ENCODE data around the gene SIGLEC5. TPM values are rescaled to one million over a fixed set of nuclear protein-coding genes. Genes with fewer than 3 reads are reported as not detected.
A peak's percentile ranks its signal among the peaks of the same experiment; 100 is the strongest.

The SIGLEC5 gene
- total and polyA plus RNA-seq, 2 of the 4 experiments (the other 2 are of a cell fraction): not detected

DNA sequence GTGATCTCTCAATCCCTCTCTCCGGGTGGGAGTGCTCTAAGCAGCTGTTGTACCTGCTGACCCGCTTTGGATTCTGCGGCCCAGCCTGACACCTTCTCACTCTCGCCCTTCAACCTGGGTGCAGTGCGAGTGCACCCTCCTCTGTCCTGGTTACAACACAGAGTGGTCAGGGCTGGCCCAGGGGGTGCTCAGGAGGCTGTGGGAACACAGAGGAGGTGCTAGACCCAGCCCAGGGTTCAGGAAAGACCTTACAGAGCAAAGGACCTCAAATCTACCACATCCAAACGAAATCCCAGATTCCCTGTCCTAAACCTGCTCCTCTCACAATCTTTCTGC, 35.5 kb downstream of the SIGLEC5 start:
- Histone ChIP-seq H2BK120ac (ENCODE audit: low read depth, low read length) (no peak overlapping the region), H4K20me1 (ENCODE audit: insufficient read depth, low read length) (no peaks in the 10 kb centered on the region), H3K4me2 (ENCODE audit: low read depth, low read length) (peak overlapping the region; percentile 83), H4K5ac (ENCODE audit: low read depth, low read length) (peak overlapping the region; percentile 87), H3K9ac (ENCODE audit: low read depth, low read length) (peak overlapping the region; percentile 59), H3K79me1 (ENCODE audit: low read depth in 1 of 2, low read length in 2 of 2) (peaks cover 0 to 4% of the 10 kb centered on the region in 2 experiments; a peak in 1 of 4 replicates), H3K4ac (ENCODE audit: low read depth, low read length) (peak overlapping the region; percentile 46; the same call in 1 of the 2 replicates), H2BK20ac (ENCODE audit: low read depth, low read length) (no peak overlapping the region), H4K91ac (ENCODE audit: insufficient read depth, low read depth, low read length) (0 out of 2 replicates have a peak overlapping the region, but pooled peaks have one; percentile 35), H3K27me3 (ENCODE audit: control insufficient read depth, insufficient read depth, low read length) (no peaks in the 10 kb centered on the region), H2BK15ac (ENCODE audit: low read depth, low read length) (no peak overlapping the region), H3K18ac (ENCODE audit: low read depth, low read length) (no peak overlapping the region), H3K4me3 (ENCODE audit: insufficient read depth, low read depth, low read length) (peak overlapping the region; percentile 66), H2BK5ac (ENCODE audit: low read depth, low read length, poor library complexity, severe bottlenecking) (no peak overlapping the region), H4K8ac (ENCODE audit: low read depth in 2 of 2, low read length in 2 of 2) (peak overlapping the region; percentile 78 to 89; a peak in 3 of 4 replicates), H3K23ac (ENCODE audit: low read depth, low read length) (0 out of 2 replicates have a peak overlapping the region, but pooled peaks have one; percentile 12), H2AK9ac (replicated peaks; ENCODE audit: low read depth, low read length, poor library complexity) (peak overlapping the region; percentile 84), H3K4me1 (ENCODE audit: control insufficient read depth, insufficient read depth, low read length) (peaks cover 3% of the 10 kb centered on the region; the same call in 1 of the 2 replicates), H2AK5ac (ENCODE audit: low read depth, low read length) (no peak overlapping the region), H2AFZ (replicated peaks; ENCODE audit: low read length, poor library complexity) (peak overlapping the region; percentile 99), H3K27ac (ENCODE audit: insufficient read depth, low read length) (peak overlapping the region; percentile 48), H3K56ac (ENCODE audit: extremely low read depth, insufficient read depth, low read length) (no peak overlapping the region), H3K9me3 (ENCODE audit: control insufficient read depth, insufficient read depth, low read length) (no peaks in the 10 kb centered on the region), H3K9me1 (ENCODE audit: insufficient read depth, low read length) (peaks cover 6% of the 10 kb centered on the region), H3K36me3 (ENCODE audit: control insufficient read depth, insufficient read depth, low read length) (no peaks in the 10 kb centered on the region), H3K14ac (replicated peaks; ENCODE audit: low read depth, low read length) (peak overlapping the region; percentile 51; the same call in 1 of the 2 replicates)
- in situ Hi-C loops (cut with MboI; ENCODE audit: low sequenced_read_pairs): no loop called here
- ATAC-seq (ENCODE audit: low read depth): peak; percentile 7
- ChIA-PET CTCF (no interaction called here), POLR2A (ENCODE audit: unreplicated experiment) (interaction anchor here (0.6 kb wide), 1 partner anchor 606 kb away, joined by 3 read pairs; no protein-coding TSS in a partner anchor)
- intact Hi-C loops (cut with micrococcal nuclease): loop anchor here (1.0 to 5.0 kb wide), 3 partner anchors 23 to 487 kb away; partner anchors contain the start of genes CTU1 and ZNF175
- BruUV-seq (replicated peaks): no TSS peak
- dilution Hi-C loops (cut with HindIII; ENCODE audit: low sequenced_read_pairs, unreplicated experiment): no loop called here
- DNase-seq: peak; percentile 2
- TF ChIP-seq MXI1 (IDR thresholded peaks at IDR 0.05; ENCODE audit: borderline replicate concordance, low read depth, low read length): no peak
- TF ChIP-seq FOS (IDR thresholded peaks at IDR 0.05; ENCODE audit: low read depth, low read length): no peak
- TF ChIP-seq, protein P1, sequence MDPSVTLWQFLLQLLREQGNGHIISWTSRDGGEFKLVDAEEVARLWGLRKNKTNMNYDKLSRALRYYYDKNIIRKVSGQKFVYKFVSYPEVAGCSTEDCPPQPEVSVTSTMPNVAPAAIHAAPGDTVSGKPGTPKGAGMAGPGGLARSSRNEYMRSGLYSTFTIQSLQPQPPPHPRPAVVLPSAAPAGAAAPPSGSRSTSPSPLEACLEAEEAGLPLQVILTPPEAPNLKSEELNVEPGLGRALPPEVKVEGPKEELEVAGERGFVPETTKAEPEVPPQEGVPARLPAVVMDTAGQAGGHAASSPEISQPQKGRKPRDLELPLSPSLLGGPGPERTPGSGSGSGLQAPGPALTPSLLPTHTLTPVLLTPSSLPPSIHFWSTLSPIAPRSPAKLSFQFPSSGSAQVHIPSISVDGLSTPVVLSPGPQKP (IDR thresholded peaks at IDR 0.05; ENCODE audit: borderline replicate concordance, low read depth, low read length): no peak
- no peak for TF ChIP-seq RFX5 (IDR thresholded peaks at IDR 0.05; ENCODE audit: low read depth, low read length)
- WGBS, 2 experiments (ENCODE audit: extremely low coverage in 2 of 2, insufficient read length in 1 of 2): no CpG with 5 or more reads among the region's 6 CpGs
